Endothelial cell of umbilical vein (primary cell): ENCODE measurements around the gene EPB41L2. TPM values are rescaled to one million over a fixed set of nuclear protein-coding genes. Genes with fewer than 3 reads are reported as not detected.

Source experiments
- BruUV-seq: library from RNA; stranded (reverse); fragments of 400-500 nt; replicated peaks from 2 replicates; lab custom pipeline; 2021; lab: Mats Ljungman, UMichigan
- CTCF ChIA-PET: fragments of 300-600, 350-600 bp; sonication (Branson Sonifier 250); formaldehyde crosslinking; loops from one replicate; lab custom pipeline; 2021; ENCODE audit warnings: antibody characterized with exemption, inconsistent platforms; lab: Charles Lee
- POLR2A ChIA-PET: fragments of 300-600, 350-600 bp; sonication (Branson Sonifier 250); formaldehyde crosslinking; loops from one replicate; lab custom pipeline; 2021; ENCODE audit warnings: antibody characterized with exemption, inconsistent platforms; lab: Charles Lee
- DNase-seq: peaks from one replicate; pipeline ENCODE4 v3.0.0-alpha.2; 2011; ENCODE audit warnings: low read depth, low spot score
- FAIRE-seq: peaks from 2 replicates; lab custom pipeline; 2011; peaks lifted over from hg19 to GRCh38; lab: Jason Lieb, UNC
- H2AFZ ChIP-seq: 2 replicates; pipeline ENCODE4 v1.6.0; 2012; ENCODE audit warnings: low read depth, low read length, control low read depth, inconsistent platforms
- H3K27ac ChIP-seq: 2 replicates; pipeline ENCODE4 v1.5.1; 2011; ENCODE audit warnings: low read depth, mild to moderate bottlenecking, control low read depth, low read length, moderate library complexity; ENCODE audit not compliant: insufficient read depth
- H3K27me3 ChIP-seq, 2 experiments: 2 replicates each; pipeline versions ENCODE4 v1.6.0 to v1.6.1; 2011; ENCODE audit warnings: low read length in 2 of 2, mixed read lengths in 1 of 2; ENCODE audit not compliant: control insufficient read depth in 2 of 2, insufficient read depth in 2 of 2
- H3K36me3 ChIP-seq, 2 experiments: 2 replicates in 1 of 2; 3 replicates in 1 of 2; pipeline ENCODE4 v1.5.1; 2011; ENCODE audit warnings: low read length in 2 of 2, mild to moderate bottlenecking in 1 of 2, moderate library complexity in 1 of 2; ENCODE audit not compliant: control insufficient read depth in 2 of 2, insufficient read depth in 2 of 2; ENCODE audit errors: extremely low read depth in 1 of 2
- H3K4me1 ChIP-seq: 3 replicates; pipeline ENCODE4 v1.5.1; 2011; ENCODE audit warnings: mild to moderate bottlenecking, low read length; ENCODE audit not compliant: control insufficient read depth, insufficient read depth; ENCODE audit errors: extremely low read depth
- H3K4me2 ChIP-seq: 2 replicates; pipeline ENCODE4 v1.6.1; 2011; ENCODE audit warnings: low read length, control low read depth, mixed read lengths; ENCODE audit not compliant: insufficient read depth
- H3K4me3 ChIP-seq, 3 experiments: fragments of 200-600 bp in 1 of 3; sonication (generic), shearing (Covaris generic) in 1 of 3; replicated peaks in 1 of 3; 2 replicates each; pipeline ENCODE4 v1.5.1; 2011 to 2016; ENCODE audit warnings: control low read depth in 3 of 3, low read length in 3 of 3, mild to moderate bottlenecking in 2 of 3, inconsistent platforms in 1 of 3, low read depth in 1 of 3, moderate library complexity in 1 of 3; ENCODE audit not compliant: insufficient read depth in 1 of 3
- H3K79me2 ChIP-seq: 2 replicates; pipeline ENCODE4 v1.6.0; 2012; ENCODE audit warnings: low read length, inconsistent platforms; ENCODE audit not compliant: control insufficient read depth, insufficient read depth
- H3K9ac ChIP-seq: replicated peaks from 2 replicates; pipeline ENCODE3; 2011; ENCODE audit warnings: low read length, control low read depth; ENCODE audit not compliant: insufficient read depth; ENCODE audit errors: extremely low read depth
- H3K9me1 ChIP-seq: replicated peaks from 3 replicates; pipeline ENCODE4 v1.6.0; 2011; ENCODE audit warnings: mild to moderate bottlenecking, low read length; ENCODE audit not compliant: control insufficient read depth, insufficient read depth; ENCODE audit errors: extremely low read depth
- H3K9me3 ChIP-seq: replicated peaks from 2 replicates; pipeline ENCODE4 v1.5.1; 2012; ENCODE audit warnings: low read length, inconsistent platforms; ENCODE audit not compliant: control insufficient read depth, insufficient read depth
- H4K20me1 ChIP-seq: replicated peaks from 2 replicates; pipeline ENCODE3; 2011; ENCODE audit warnings: mild to moderate bottlenecking, low read length; ENCODE audit not compliant: control insufficient read depth, insufficient read depth; ENCODE audit errors: extremely low read depth
- CTCF ChIP-seq, 2 donors: IDR thresholded peaks; 1 replicate in 1 of 2; 2 replicates in 1 of 2; pipeline ENCODE4 v1.5.1; 2011; ENCODE audit warnings: low read length in 2 of 2, mild to moderate bottlenecking in 2 of 2, moderate library complexity in 2 of 2, control low read depth in 1 of 2, inconsistent platforms in 1 of 2, low read depth in 1 of 2; ENCODE audit not compliant: insufficient read depth in 1 of 2; ENCODE audit errors: extremely low read depth in 1 of 2
- FOS ChIP-seq: IDR thresholded peaks from 2 replicates; pipeline ENCODE4 v1.6.1; 2011; ENCODE audit warnings: mild to moderate bottlenecking, low read length, moderate library complexity, borderline replicate concordance; ENCODE audit not compliant: insufficient read depth
- GATA2 ChIP-seq: IDR thresholded peaks from 2 replicates; pipeline ENCODE4 v1.7.0; 2011; ENCODE audit warnings: low read depth, mild to moderate bottlenecking, moderate library complexity, mixed read lengths, low read length; ENCODE audit not compliant: insufficient read length, insufficient read depth
- JUN ChIP-seq: IDR thresholded peaks from 2 replicates; pipeline ENCODE4 v1.6.1; 2011; ENCODE audit warnings: borderline replicate concordance, low read depth; ENCODE audit not compliant: insufficient read length, insufficient read depth
- POLR2A ChIP-seq: IDR thresholded peaks from 2 replicates; pipeline ENCODE4 v1.6.1; 2012; ENCODE audit warnings: low read depth, mild to moderate bottlenecking, control low read depth, low read length
- POLR2AphosphoS5 ChIP-seq: IDR thresholded peaks from 2 replicates; pipeline ENCODE4 v1.6.1; 2012; ENCODE audit warnings: low read depth, mild to moderate bottlenecking, control low read depth, low read length, moderate library complexity; ENCODE audit not compliant: insufficient read depth
- dilution Hi-C: fragments of 300-500 bp; cut with MboI; formaldehyde crosslinking; loops from one replicate; pipeline ENCODE4 v1.15.0; 2019; ENCODE audit warnings: low sequenced_read_pairs; ENCODE audit not compliant: extremely low pct_ligation_motif_present
- intact Hi-C: fragments of 100-400 bp; cut with micrococcal nuclease; formaldehyde crosslinking; loops from one replicate; pipeline ENCODE4 v1.10.0; 2022
- polyA plus RNA-seq, 4 experiments: library from polyadenylated mRNA; depleted of rRNA in 3 of 4; stranded (reverse) in 3 of 4; unstranded in 1 of 4; fragments of >200 nt; gene quantifications; 2 replicates each; pipeline versions ENCODE4 v1.2.1 to v1.2.3, GENCODE V29; 2011 to 2012; ENCODE audit warnings: missing spikeins in 1 of 4
- total RNA-seq: library from RNA; stranded (reverse); gene quantifications from 2 replicates; pipeline ENCODE4 v1.2.3, GENCODE V29; 2021

The EPB41L2 gene
- total and polyA plus RNA-seq, 2 donors (not counting 3 experiments of a cell fraction or from before 2014, with no cell fraction given) = 26.5 to 87.7 TPM

DNA sequence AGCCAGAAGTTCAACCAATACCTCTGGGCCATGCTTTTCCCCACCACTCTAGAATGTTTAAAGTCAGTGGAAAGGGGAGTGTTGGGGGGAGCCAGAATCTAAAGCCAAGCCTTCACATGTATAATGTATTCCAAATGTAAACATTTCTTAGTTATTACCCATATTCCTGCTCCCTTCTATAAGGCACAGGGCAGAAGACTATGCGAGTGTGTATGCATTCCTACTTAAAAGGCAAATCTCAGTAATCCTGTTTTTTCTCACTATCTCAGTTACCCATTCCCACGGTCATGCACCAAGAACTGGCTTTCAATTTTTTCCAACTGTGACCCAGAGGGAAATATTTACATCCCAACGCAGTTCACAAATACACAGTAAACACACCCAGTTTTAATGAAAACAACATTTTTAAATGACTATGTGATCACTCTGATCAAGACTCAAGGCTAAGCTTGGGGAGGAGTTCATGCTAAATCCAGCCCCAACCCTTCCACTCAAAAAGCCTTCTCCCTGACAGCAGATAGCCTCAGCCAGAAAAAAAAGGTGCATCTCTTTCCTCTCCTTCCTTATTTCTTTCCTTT lies 57.5 kb downstream of the EPB41L2 start:
- ChIA-PET CTCF (interaction anchor here (1.1 kb wide), 1 partner anchor 115 kb away, joined by 3 read pairs; no protein-coding TSS in a partner anchor), POLR2A (no interaction called here)
- intact Hi-C loops (no loop called here), dilution Hi-C loops (no loop called here)
- DNase-seq (no peak), FAIRE-seq (no peak)
- Histone ChIP-seq H3K27me3 (no peaks in the 10 kb centered on the region), H2AFZ (no peak overlapping the region), H3K9me1 (no peaks in the 10 kb centered on the region), H4K20me1 (no peaks in the 10 kb centered on the region), H3K4me1 (no peaks in the 10 kb centered on the region), H3K27ac (no peak overlapping the region), H3K4me2 (no peak overlapping the region), H3K36me3 (no peaks in the 10 kb centered on the region), H3K79me2 (peaks cover 52% of the 10 kb centered on the region), H3K9me3 (no peaks in the 10 kb centered on the region), H3K4me3 (no peak overlapping the region), H3K9ac (no peak overlapping the region)
- no TSS peak for BruUV-seq
- TF ChIP-seq CTCF (IDR thresholded peaks at IDR 0.05; ENCODE audit: extremely low read depth in 1 of 2, insufficient read depth in 1 of 2, low read depth in 1 of 2, low read length in 2 of 2) (no peak), POLR2AphosphoS5 (no peak), GATA2 (no peak), JUN (no peak), POLR2A (no peak), FOS (no peak)
